ENCODE results near the gene RAD9A. TPM values are rescaled to one million over a fixed set of nuclear protein-coding genes. Genes with fewer than 3 reads are reported as not detected.
"Not testable (repeated sequence)": the region's sequence is repeated elsewhere in the genome, so short reads cannot be mapped to it uniquely, and the experiment has no call there.

The RAD9A gene
- total RNA-seq, 3 donors from 2014 or later: 11.0 to 31.0 (median 24.6) TPM

DNA sequence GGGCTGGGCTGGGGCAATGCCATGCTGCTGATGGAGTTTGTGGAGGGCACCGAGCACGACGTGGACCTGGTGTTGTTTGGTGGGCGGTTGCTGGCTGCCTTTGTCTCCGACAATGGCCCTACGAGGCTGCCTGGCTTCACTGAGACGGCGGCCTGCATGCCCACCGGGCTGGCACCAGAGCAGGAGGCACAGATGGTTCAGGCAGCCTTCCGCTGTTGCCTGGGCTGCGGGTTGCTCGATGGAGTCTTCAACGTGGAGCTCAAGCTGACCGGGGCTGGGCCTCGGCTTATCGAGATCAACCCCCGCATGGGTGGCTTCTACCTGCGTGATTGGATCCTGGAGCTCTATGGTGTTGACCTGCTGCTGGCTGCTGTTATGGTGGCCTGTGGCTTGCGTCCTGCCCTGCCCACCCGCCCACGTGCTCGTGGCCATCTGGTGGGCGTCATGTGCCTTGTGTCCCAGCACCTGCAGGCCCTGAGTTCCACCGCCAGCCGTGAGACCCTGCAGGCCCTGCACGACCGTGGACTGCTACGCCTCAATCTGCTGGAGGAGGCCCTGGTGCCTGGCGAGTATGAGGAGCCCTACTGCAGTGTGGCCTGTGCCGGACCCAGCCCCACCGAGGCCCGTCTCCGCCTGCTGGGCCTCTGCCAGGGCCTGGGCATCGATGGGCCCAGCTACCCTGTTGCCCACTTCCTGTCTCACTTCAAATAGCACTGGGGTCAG is 32.3 kb downstream of the RAD9A start:
- no peak for DNase-seq (ENCODE audit: low spot score in 2 of 2)
- peaks cover 7 to 11% of the 10 kb centered on the region in 2 donors for H3K4me1 ChIP-seq
- no peak overlapping the region for H3K27ac ChIP-seq
- TF ChIP-seq POLR2A (IDR thresholded peaks at IDR 0.05): no peak
- TF ChIP-seq, protein P1, sequence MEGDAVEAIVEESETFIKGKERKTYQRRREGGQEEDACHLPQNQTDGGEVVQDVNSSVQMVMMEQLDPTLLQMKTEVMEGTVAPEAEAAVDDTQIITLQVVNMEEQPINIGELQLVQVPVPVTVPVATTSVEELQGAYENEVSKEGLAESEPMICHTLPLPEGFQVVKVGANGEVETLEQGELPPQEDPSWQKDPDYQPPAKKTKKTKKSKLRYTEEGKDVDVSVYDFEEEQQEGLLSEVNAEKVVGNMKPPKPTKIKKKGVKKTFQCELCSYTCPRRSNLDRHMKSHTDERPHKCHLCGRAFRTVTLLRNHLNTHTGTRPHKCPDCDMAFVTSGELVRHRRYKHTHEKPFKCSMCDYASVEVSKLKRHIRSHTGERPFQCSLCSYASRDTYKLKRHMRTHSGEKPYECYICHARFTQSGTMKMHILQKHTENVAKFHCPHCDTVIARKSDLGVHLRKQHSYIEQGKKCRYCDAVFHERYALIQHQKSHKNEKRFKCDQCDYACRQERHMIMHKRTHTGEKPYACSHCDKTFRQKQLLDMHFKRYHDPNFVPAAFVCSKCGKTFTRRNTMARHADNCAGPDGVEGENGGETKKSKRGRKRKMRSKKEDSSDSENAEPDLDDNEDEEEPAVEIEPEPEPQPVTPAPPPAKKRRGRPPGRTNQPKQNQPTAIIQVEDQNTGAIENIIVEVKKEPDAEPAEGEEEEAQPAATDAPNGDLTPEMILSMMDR (IDR thresholded peaks at IDR 0.05): no peak
- no peak for TF ChIP-seq POLR2AphosphoS5 (IDR thresholded peaks at IDR 0.05)
- no peaks in the 10 kb centered on the region for H3K27me3 ChIP-seq
- no peaks in the 10 kb centered on the region for H3K9me3 ChIP-seq
- no peak overlapping the region for H3K4me3 ChIP-seq
- intact Hi-C loops (cut with DNase I; ENCODE audit: low total_unique reads): no loop called here
- no peaks in the 10 kb centered on the region for H3K36me3 ChIP-seq

DNA sequence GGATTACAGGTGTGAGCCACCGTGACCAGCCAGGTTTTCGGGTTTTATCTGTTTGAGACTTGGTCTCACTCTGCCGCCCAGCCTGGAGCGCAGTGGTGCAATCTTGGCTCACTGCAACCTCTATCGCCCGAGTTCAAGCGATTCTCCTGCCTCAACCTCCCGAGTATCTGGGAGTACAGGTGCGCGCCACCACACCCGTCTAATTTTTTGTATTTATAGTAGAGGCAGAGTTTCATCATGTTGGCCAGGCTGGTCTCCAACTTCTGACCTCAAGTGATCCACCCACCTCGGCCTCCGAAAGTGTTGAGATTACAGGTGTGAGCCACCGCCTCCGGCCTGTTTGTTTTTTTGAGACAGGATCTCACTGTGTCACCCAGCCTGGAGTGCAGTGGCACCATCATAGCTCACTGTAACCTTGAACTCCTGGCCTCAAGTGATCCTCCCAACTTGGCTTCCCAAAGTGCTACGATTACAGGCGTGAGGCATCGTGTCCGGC is 35.6 kb downstream of the RAD9A start:
- Histone ChIP-seq H3K4me3 (peak overlapping the region; percentile 76 to 98 (median 89)), H3K4me1 (peaks cover 0 to 12% of the 10 kb centered on the region in 2 donors), H3K27ac (peak overlapping the region; percentile 94 to 95)
- intact Hi-C loops (cut with DNase I; ENCODE audit: low total_unique reads); H3K9me3 ChIP-seq; DNase-seq (ENCODE audit: low spot score in 2 of 2); H3K27me3 ChIP-seq; H3K36me3 ChIP-seq: not testable (repeated sequence)

DNA sequence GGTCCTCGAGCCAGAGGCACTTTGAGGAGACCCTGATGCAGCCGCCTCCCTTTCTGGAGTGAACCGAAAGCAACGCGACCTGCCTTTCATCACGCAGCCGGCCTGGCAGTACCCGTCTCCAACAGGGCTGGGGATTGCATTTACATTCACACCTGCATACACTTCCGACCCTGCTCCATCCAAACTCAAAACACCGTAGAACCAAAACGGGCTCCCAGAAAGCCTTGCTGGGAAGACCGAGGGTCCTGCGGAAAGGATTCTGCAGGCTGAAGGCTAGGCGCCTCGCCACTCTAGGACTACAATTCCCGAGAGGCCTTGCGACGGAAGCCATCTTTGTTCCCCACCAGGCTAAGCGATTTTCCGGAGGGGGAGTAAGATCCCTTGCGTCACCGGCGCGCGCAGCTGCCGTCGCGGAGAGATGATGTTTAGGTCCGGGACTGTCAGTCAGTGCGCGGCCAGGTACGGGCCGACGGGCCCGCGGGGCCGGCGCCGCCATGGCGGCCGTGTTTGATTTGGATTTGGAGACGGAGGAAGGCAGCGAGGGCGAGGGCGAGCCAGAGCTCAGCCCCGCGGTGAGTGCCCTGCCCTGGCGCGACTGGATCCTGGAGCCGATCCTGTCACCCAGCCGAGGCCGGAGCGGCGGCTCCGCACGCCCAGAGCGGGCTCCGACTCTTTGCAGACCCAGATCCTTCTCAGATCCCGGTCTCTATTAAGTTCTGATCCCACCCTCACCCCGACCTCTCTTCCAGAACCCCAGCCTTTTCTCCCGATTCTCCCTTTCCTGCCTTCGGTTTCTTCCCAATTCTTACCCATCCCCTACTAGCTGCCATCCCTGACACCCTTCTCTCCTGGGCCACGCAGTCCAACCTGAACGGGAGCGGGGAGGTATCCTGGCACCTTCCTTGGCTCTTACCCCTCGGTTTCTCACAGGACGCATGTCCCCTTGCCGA is 36.5 kb downstream of the RAD9A start, which contains the start of gene RPS6KB2:
TSS of gene RPS6KB2 (plus strand) at position 443 of the 950 bp plus-strand sequence. CDS start at position 495, 52 bp downstream.
- Histone ChIP-seq H3K27me3 (no peaks in the 10 kb centered on the region), H3K4me3 (peak within 1 kb of the TSS; percentile 76 to 98 (median 89)), H3K9me3 (no peaks in the 10 kb centered on the region), H3K4me1 (peaks cover 0 to 12% of the 10 kb centered on the region in 2 donors), H3K36me3 (no peaks in the 10 kb centered on the region), H3K27ac (peak within 1 kb of the TSS; percentile 94 to 95)
- TF ChIP-seq POLR2A (IDR thresholded peaks at IDR 0.05) (peak; percentile 91), POLR2AphosphoS5 (IDR thresholded peaks at IDR 0.05) (peak; percentile 94 to 97 (median 96))
- TF ChIP-seq, protein P1 (IDR thresholded peaks at IDR 0.05): peak in 1 of 3 donors; percentile 7
- intact Hi-C loops (cut with DNase I; ENCODE audit: low total_unique reads): no loop called here
- DNase-seq (ENCODE audit: low spot score in 2 of 2): peak; percentile 98 to 99

DNA sequence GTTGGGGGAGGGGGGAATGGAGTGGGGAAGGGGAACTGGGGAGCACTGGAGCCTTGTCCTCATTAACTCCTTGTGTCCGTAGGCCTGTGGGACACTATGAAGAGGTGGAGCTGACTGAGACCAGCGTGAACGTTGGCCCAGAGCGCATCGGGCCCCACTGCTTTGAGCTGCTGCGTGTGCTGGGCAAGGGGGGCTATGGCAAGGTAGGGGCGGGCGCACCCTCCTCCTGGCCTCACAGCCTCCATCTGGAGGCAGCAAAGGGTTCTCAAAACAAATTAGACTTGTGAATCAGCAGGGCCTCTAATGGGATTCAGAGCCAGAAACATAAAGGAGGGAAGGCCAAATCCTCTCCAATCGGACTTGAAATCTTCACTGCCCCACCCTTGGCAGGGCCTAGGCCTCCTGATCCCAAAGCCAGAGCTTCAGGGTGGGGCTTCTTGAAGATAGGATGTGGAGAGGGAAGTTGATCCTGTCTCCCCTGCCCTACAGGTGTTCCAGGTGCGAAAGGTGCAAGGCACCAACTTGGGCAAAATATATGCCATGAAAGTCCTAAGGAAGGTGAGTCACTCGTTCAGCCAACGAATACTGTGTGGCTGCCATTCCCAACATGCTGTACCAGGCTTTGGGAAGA is 37.4 kb downstream of the RAD9A start:
- no peak for TF ChIP-seq POLR2AphosphoS5 (IDR thresholded peaks at IDR 0.05)
- no peak for TF ChIP-seq POLR2A (IDR thresholded peaks at IDR 0.05)
- TF ChIP-seq, protein P1 (IDR thresholded peaks at IDR 0.05): no peak
- Histone ChIP-seq H3K27me3 (no peaks in the 10 kb centered on the region), H3K4me3 (peak overlapping the region; percentile 76 to 98 (median 89)), H3K4me1 (peaks cover 0 to 12% of the 10 kb centered on the region in 2 donors), H3K9me3 (no peaks in the 10 kb centered on the region), H3K27ac (peak overlapping the region; percentile 94 to 95), H3K36me3 (no peaks in the 10 kb centered on the region)
- no peak for DNase-seq (ENCODE audit: low spot score in 2 of 2)
- intact Hi-C loops (cut with DNase I; ENCODE audit: low total_unique reads): no loop called here

DNA sequence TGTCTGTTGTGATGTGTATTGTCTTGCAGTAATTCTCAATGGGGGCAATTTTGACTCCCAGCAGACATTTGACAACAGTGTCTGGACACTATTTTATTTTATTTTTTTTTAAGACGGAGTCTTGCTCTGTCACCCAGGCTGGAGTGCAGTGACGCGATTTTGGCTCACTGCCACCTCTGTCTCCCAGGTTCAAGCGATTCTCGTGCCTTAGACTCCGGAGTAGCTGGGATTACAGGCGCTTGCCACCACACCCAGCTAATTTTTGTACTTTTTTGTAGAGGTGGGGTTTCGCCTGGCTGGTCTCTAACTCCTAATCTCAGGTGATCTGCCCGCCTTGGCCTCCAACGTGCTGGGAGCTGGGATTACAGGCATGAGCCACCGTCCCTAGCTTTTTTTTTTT is 37.9 kb downstream of the RAD9A start:
- Histone ChIP-seq H3K36me3 (no peaks in the 10 kb centered on the region), H3K27ac (no peak overlapping the region), H3K4me3 (peak overlapping the region in 1 of 3 donors; percentile 76), H3K4me1 (peaks cover 0 to 12% of the 10 kb centered on the region in 2 donors), H3K27me3 (no peaks in the 10 kb centered on the region), H3K9me3 (no peaks in the 10 kb centered on the region)
- intact Hi-C loops (cut with DNase I; ENCODE audit: low total_unique reads): no loop called here
- no peak for TF ChIP-seq POLR2AphosphoS5 (IDR thresholded peaks at IDR 0.05)
- TF ChIP-seq POLR2A (IDR thresholded peaks at IDR 0.05): no peak
- TF ChIP-seq, protein P1 (IDR thresholded peaks at IDR 0.05): no peak
- no peak for DNase-seq (ENCODE audit: low spot score in 2 of 2)

Measured in breast epithelium (tissue), 4 donors.